Activated CD8-positive, alpha-beta memory T cell treated with anti-CD3 and anti-CD28 coated beads, Interleukin-2, amount 50 U/mL, for 24 hours (primary cell): Measurements from ENCODE around the gene SHLD1.
"Not testable (repeated sequence)": the region's sequence is repeated elsewhere in the genome, so short reads cannot be mapped to it uniquely, and the experiment has no call there.

Source experiments
- DNase-seq: peaks from one replicate; pipeline ENCODE4 v3.0.0-alpha.2; 2020; ENCODE audit errors: extremely low read depth

Gene SHLD1

DNA sequence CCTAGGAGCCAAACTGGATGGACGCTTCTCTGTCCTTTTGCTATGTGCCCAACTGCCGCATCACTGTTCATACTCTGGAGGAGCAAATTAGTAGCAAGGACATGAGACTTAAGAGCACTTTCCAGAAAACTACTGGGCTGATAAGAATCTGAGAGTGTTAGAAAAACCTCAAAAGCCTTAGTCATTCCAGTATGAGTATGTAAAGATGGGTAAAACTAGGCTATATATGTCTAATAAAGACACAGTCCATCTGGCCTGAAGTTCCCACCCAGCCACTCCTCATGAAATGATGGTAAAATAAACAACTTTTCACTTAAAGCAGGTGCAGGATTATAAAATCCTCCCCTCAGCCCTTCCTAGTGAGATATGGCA is 30.6 kb downstream of the SHLD1 start:
- DNase-seq: no peak

DNA sequence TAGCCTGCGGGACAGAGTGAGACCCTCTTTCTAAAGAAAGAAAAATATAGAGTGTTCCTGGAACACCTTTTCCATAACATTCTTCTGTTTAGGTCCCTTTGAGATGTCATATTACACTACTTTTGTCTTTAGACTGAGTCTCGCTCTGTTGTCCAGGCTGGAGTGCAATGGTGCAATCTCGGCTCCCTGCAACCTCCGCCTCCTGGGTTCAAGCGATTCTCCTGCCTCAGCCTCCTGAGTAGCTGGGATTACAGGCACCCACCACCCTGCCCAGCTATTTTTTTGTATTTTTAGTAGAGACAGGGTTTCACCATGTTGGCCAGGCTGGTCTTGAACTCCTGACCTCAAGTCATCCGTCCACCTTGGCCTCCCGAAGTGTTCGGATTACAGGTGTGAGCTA is 31.2 kb downstream of the SHLD1 start:
- DNase-seq: not testable (repeated sequence)

DNA sequence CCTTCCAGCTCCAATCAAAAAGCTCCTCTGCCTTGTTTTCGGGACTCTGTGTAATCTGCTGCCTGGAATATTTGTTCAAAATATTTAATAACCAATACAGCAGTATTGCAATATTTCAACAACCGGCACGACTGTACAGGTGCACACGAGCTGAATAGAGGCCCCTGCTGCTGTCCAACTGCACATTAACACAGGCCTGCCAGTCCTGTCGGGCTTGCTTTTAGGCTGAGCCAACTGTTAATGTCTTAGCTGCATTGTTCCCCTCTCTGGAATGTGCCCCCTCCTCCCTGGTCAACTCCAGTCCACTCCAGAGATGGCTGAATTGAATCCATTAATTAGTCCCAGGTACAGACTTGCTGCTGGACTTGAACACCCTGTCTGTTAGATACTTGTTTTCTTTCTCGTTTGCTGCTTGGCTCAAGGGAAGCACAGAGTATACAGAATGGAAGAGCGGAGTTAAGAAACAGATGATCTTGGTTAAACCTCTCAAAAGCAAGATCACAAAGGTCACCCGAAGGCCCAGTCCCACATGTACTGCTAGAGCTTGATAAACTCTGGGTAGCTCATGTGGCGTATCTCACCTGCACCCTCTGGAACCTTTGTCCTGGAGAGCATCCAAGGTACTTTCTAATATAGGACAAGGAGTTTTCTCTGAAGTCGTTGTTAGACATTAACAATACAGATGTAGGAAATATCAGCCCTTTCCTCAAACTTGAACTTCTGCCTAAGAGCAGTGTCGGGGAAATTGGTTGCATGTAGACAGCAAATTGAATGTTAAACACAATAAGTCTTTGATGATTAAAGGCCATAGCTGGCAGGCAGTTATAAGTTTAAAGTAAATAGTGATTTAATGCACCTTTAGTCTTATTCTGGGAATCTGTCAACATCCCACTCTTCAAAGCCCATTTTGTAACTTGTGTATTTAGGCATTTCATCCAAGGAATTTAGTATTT is 31.9 kb downstream of the SHLD1 start:
- DNase-seq: no peak

DNA sequence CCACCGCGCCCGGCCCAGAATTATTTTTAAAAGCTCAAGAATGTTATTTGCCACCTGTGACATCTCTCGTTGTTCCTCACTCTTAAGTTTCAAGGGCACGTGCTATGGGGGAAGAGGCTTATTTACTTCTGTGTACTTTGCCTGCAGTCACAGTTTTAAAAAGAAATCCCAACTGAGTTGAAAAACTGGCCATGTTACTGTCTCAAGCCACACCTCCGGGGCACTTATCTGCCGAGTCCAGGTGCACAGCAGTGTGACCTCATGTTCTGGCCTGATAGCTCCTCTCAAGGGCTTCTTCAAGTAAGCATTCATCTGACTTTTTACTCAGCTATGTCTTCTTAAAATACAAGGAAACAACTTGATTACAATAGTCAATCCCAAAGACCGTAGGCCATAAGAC is 34.5 kb downstream of the SHLD1 start:
- no peak for DNase-seq

DNA sequence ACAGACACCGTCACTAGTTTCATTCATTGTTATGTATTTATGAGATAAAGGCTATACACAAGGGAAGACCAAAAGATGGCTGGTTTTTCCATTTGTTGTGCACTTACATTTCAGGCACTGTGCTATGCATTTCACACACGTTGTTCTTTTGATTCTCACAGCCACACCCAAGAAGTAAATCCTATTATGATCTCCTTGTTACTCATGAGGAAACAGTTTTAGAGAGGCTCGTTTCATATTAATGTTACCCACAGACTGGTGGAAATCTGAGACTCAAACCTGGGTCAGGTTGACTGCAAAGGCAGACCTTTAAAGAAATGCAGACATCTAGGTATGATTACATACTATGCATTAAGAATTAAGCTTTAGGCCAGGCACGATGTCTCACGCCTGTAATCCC is 34.9 kb downstream of the SHLD1 start:
- no peak for DNase-seq

DNA sequence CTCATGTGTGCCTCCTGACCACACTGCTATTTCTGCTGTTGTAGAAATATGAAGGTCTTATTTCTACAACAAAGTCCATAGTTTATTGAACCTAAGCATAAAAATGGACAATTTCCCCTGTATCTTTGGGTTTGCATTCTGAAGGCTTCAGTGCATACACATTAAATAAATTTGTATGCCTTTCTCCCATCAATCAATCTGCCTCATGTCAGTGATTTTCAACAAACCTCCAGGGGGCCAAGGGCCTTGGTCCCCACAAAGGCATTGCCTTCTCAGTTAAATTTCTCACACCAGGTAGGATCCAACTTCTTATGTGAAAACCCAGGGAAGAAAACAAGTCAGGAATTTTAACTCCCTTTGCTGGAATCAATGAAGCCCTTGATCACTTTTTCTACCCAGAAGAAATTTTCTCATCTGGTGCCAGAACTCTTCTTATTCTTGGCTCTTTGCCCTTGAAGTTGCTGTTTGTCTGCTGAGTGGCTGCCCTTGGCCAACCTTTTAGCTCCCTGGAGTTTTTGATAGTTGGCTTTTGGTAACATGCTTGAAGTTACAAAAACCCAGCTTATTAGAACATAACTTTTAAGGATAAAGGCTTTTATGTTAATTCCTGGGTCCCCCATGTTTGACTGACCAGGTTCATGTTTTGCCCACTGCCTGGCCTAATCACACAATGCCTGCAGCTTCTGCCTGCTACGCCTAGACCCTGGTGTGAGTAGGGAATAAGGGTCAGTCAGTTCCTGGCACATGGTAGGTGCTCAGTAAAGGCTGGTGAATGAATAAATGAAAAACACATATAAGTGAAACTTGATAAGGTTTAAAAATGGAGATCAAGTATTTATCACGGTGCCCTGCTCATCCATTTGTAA is 37.0 kb downstream of the SHLD1 start:
- no peak for DNase-seq

DNA sequence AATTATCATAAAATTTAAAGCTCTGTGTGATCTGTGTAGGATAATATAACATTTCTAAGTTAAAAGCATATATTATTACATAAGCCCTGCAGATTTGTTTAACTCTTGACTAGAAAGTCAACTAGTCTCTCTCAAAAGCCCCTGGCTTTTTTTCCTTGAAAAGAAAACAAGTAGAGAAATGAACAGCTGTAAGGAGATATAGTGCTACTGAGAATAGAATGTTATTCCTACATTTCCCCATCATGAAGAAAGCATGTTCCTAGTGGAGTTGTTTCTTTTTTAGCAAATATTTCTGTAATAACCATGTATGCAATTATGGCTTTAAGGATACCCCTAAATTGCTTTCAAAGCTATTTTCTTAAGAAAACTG is 37.6 kb downstream of the SHLD1 start:
- no peak for DNase-seq

DNA sequence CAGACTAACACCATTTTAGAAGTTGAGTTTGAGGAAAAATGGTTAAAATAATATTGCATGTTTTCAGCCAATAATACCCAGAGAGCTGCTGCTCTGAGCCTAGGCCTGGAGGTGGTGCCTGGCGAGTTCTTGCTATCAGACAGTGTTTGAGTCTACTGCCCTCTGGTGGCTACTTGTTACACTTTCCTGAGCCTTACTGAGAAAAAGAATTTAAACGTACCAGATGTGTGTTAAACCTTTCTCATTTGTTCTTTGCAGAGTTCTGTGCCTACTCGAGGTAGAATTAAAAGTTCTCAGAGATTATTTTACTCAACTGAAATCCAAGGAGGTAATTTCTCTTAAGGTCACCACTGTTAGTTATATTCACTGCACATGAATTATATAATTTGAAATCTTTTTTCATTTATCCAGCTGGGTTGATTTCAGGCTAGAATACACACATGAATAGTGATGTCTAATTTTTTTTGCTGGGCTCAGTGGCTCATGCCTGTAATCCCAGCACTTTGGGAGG is 38.2 kb downstream of the SHLD1 start:
- peak; percentile 61 for DNase-seq

DNA sequence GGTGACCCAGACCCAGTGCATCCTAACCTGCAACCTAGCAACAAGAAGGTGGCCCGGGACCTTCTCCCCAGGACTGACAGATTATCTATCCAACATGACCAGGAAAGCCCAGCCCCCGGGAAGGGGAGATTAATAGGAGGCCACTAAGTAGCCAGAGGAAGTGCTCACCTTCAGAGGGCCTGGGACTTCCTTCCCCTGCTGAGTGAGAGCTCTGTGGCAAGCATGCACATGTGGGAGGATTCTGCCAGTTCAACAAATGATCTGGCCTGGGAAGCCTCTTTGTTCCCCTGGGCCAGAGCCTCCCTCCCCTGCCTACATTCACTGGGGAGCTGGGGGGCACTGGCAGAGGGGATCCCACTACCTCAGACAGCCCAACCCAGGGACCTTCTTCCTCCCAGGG is 39.6 kb downstream of the SHLD1 start:
- DNase-seq: no peak

DNA sequence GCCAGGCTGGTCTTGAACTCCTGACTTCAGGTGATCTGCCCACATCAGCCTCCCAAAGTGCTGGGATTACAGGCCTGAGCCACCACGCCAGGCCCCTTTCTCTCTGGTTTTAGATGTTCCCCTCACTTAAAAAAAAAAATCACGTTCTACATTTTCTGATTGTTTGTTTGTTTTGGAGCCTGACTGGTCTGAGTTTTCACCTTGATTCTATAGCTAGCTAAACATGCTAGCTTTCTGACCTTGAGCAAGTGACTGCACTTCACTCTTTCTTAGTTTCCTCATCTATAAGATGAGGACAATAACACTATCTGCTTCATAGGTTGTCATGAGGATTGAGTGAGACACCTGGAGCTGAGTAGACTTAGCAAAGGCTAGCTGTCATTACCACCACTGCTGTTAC is 43.7 kb downstream of the SHLD1 start:
- DNase-seq: no peak

DNA sequence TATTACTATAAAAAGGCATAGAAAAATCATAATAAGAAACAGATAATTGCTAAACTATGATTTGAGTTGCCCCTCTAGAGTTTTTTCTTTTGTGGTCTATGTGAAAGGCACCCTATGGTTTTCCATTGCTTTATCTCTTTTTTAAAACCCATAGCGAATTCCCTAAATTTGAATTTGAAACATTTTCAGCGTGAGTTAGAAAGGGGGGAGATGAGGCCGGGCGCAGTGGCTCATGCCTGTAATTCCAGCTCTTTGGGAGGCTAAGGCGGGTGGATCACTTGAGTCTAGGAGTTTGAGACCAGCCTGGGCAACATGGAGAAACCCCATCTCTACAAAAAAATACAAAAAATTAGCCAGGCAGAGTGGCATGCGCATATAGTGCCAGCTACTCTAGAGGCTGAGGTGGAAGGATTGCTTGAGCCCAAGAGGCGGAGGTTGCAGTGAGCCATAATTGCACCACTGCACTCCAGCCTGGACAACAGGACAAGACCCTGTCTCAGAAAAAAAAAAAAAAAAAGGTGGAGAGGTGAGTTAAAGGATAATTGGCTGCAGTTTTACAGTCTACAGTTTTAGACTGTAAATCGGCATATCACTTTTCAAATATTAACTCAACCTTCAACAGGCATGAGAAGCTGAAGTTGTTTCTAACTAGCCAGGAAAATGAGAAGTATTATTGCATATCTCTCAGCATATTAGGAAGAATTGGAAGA is 46.3 kb downstream of the SHLD1 start:
- no peak for DNase-seq

DNA sequence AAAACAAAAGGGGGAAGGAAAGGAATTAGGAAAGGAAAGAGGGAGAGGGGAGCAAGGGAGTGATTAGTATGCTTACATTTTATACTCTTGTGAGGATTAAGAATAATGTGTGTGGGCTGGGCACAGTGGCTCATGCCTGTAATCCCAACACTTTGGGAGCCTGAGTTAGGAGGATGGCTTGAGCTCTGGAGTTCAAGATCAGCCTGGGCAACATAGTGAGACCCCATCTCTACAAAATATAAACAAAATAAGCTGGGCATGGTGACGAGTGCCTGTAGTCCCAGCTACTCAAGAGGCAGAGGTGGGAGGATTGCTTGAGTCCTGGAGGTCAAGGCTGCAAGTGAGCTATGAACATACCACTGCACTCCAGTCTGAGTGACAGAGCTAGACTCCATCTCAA is 47.0 kb downstream of the SHLD1 start:
- DNase-seq: no peak

DNA sequence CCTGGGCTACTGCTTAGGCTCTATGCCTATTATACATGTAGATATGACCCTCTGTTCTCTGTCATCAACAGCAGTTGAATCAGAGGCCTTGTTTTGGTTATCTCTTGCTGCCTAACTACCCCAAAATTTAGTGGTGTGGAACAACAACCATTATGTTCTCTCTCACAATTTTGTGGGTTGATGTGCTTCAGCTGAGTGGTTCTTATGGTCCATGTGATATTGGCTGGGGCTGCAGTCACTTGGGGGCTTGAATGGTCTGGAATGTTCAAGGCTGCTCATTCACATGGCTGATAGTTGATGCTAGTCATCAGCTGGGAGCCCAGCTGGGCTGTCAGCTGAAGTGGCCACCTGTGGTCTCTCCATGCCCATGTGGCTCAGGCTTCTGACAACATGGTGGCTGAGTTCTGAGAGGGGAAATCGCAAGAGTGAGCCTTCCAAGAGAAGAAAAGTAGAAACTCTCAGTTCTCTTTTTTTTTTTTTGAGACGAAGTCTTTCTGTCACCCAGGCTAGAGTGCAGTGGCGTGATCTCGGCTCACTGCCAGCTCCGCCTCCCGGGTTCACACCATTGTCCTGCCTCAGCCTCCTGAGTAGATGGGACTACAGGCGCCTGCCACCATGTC is 47.8 kb downstream of the SHLD1 start:
- DNase-seq: no peak

DNA sequence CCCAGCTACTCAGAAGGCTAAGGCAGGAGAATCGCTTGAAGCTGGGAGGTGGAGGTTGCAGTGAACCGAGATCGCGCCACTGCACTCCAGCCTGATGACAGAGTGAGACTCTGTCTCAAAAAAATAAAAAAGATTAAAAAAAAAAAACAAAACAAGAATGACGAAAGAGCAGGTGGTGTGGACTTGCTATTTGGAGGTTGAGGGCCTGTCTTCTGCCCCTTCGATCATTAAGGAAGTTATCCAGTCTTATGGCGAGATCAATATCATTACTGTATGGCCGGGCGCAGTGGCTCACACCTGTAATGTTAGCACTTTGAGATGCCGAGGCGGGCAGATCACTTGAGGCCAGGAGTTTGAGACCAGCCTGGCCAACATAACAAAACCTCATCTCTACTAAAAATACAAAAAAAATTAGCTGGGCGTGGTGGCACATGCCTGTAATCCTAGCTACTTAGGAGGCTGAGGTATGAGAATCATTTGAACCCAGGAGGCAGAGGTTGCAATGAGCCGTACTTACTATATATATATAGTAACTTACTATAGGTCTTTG is 53.6 kb downstream of the SHLD1 start:
- not testable (repeated sequence) for DNase-seq

DNA sequence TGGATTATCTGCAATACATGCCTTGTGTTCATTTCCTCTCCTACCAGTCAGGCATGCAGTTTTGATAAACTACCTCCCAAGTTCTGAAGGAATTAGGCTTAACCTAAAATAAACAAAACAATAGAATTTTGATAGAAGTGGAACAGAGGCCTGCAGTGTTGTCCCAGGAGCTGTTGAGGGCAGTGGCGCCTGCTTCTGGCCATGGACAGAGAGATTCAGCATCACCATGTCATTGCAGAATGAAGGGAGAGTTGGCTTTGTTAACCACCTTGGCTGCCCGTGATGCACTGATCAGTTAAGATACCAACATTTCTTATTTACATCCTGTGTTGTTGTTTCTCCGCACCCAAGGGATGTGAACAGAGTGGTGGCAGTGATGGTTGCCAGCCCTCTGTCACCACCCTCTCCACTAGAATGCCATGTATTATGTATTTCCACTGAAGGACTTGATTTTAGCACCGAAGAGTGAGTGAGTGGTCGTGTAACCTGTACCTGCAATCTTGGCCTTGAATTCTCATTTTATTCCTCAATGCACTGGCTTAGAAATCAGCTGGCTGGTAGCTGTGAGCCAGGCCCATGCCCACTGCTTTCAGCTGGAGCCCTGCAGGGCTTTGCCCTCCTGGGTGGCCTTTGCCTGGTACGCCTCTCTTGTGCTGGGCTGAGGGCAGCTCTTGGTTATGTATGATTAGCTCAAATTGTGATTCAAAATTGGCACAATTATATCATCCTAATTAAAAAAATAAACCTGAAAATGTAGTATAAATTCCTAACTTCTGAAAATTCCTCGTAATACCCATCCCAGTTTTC is 56.5 kb downstream of the SHLD1 start:
- no peak for DNase-seq

DNA sequence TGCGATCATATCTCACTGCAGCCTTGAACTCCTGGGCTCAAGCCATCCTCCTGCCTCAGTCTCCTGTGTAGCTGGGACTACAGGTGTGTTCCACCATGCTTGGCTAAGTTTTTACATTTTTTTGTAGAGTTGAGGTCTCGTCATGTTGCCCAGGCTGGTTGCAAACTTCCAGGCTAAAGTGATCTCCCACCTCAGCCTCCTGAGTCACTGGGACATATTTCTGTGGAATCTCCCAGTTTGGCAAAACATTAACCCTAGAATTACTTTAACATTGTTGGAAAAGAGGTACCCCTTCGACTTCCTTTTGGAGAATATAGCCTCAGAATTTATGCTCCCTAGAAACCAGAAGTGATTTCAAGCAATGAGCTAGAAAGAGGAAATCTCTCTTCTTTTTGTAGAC is 57.2 kb downstream of the SHLD1 start:
- DNase-seq: no peak

DNA sequence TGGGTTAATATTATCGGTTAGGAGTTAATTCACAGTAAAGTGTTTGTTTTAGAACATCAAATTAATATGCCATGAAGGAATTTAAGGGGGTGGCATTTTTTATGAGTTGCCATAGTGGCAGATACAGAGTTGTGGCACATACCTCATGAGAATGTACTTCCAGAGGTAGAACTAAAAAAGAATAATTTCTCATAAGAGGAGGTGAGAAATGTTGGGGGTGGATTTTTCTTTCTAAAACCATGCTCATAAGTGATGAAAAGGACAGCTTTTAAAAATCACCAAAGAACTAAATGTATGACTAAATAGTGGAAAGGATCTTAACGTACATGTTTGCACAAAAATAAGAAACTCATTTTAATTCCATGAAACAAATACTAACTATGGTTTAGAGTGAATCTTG is 58.7 kb downstream of the SHLD1 start:
- no peak for DNase-seq

DNA sequence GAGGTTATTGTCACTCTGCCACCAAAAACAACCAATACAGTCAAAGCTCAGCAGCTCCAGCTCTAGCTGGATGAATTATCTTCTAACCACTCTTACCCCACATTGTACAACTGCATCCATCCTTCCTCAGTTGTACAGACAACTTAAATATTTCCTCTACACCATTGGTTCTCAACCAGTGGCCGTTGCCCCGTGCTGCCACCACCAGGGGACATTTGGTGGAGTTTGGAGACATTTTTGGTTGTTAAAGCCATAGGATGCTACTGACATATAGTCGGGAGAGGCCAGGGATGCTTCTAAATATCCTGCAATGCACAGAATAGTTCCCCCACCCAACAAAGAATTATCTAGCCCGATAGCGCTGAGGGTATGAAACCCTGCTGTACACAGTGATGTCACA is 59.3 kb downstream of the SHLD1 start:
- DNase-seq: no peak

DNA sequence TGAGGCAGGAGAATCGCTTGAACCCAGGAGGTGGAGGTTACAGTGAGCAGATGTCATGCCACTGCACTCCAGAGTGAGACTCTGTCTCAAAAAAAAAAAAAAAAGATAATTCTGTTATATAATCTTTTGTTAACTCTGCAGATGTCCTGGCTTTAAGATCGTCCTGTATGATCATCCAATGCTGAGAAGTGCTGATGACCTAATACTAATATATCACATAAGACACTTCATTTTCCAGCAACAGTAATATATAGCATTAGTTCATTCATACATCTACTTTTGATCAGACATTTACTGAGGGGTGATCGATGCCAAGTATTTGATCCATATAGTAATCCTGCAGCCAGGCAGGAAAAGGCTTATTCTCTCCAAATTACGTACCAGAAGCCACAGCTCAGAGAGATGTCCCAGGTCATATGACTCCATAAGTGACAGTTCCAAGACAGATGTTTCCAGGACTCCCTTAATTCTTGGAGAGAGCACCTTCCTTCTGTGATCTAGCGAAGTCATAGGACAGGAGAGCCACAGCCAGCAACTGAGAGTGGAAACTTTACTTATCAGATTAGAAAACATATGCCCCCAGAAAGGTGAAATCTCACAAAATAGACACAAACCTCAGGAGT is 60.7 kb downstream of the SHLD1 start:
- no peak for DNase-seq

DNA sequence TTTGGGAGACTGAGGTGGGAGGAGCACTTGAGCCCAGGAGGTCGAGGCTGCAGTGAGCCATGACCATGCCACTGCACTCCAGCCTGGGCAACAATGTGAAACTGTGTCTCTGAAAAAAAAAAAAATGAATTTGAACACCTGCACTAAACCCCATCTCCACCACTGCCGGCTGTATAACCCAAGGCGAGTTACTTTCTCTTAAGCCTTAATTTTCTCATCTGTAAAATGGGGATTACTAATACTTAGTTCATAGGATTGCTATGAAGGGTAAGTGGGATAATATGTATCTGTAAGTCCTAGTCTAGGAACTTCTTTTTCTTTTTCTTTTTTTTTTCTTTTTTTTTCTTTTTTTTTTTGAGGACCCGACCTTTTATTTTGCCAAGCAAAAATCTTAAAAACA is 61.5 kb downstream of the SHLD1 start:
- no peak for DNase-seq
